IPS-18c (cell line): ENCODE measurements around the gene ETAA1.
A peak's percentile ranks its signal among the peaks of the same experiment; 100 is the strongest.

Experiments used
- H3K4me3 ChIP-seq: 2 replicates; pipeline ENCODE4 v1.7.0; 2013; ENCODE audit warnings: low read depth, mild to moderate bottlenecking, low read length, moderate library complexity; ENCODE audit not compliant: insufficient read depth
- H3K9me3 ChIP-seq: one replicate; pipeline ENCODE4 v1.6.1; 2013; ENCODE audit warnings: mild to moderate bottlenecking, low read length, moderate library complexity; ENCODE audit not compliant: control insufficient read depth, insufficient read depth

Gene ETAA1

DNA sequence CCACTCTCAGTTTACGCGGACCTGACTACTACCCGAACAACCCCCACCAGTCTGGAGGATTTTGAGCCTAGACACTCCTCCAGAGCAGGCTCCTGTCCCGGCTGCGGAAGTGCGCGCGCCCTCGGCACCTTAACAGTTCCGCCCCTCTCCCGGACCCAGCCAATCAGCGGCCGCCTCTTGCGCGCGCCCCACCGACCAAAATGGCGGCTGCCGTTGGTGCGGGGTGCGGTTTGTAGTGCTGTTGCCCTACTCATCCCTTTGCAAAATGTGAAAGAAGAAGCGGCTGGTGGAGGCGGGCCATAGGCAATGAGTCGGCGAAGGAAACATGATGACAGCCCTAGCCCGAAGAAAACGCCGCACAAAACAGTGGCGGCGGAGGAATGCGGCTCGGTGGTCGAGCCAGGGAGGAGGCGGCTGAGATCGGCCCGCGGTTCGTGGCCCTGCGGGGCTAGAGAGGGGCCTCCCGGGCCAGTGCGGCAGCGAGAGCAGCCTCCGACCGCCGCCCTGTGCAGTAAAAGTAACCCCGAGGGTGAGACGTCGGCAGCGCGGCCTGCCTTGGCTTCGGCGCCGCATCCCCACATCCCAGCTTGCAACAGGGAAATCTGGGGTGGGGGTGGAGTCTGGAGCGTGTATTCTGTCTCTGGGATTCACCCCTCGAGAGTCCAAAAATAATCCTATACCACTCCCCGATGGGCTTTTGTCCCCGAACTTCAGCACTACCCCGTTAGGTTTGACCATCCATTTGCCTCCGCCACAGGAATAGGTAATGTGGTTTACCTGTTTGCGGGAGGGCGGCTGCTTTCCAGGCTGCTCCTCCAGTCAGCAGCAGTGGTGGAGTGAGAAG, at the start of gene ETAA1:
Gene ETAA1 (plus strand): TSS at position 191 of the 844 bp plus-strand sequence. CDS start 116 bp downstream, at position 307.
- H3K4me3 ChIP-seq, result peak within 1 kb of the TSS; percentile 85
- no peaks in the 10 kb centered on the region for H3K9me3 ChIP-seq

DNA sequence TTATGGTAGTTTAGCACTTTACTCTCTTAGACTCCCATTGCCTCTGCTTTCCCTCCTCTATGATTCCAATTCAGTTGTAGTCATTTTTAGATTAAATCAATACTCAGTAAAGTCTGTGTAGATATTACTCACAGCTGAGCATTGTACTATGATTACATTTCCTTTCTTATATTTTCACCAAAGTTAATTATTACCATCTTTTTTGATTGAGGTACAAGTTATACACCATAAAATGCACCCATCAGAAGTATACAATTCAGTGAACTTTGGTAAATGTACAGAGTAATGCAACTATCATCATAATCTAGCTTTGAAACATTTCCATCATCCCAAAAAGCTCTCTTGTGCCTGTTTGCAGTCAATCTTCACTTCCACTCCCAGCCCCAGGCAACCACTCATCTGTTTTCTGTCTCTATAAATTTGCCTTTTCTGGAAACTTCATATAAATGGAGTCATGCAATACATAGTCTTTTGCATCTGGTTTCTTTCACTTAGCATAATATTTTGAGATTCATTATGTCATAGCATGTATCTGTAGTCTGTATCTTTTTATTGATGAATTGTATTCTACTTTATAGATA, 30.2 kb upstream of the ETAA1 start:
- no peak overlapping the region for H3K4me3 ChIP-seq

DNA sequence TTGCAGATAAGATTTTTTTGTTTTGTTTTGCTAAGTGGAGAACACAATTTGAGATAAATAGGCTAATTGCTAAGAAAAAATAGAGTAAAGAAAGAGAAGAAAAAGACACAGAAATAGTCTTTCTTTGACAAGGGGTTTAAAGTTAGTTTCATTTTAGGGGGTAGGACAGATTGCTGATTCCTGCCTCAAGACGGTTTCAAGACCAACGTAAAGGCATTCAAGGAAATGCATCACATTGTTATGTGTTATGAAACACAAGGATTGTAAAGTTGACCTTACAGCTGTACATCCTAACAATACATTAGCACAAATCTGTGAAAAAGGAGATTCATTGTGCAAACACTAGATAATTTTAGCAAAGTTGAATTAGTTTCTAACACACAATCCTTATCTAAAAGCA, 22.7 kb upstream of the ETAA1 start:
- Histone ChIP-seq H3K4me3 (no peak overlapping the region), H3K9me3 (no peaks in the 10 kb centered on the region)

More for the DNA sequence above, 30.2 kb upstream of the ETAA1 start:
- no peaks in the 10 kb centered on the region for H3K9me3 ChIP-seq

DNA sequence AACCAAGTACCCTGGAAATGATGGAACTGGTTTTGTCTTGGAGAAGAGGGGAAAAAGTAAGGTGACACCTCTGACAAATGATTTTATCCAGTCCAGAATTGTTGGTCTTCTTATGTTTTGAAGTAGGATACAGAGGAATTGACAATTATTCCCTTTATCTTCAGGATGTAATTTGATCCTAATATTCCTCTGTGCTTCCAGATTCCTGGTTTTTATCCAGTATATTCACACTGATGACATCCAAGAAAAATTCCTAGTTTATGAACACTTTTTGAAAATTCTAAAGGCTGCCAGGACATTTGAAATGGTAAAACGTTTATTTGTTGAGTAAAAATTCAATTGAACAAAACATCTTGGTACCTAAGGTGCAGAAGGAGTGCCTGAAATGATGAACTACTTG, 22.2 kb upstream of the ETAA1 start:
- Histone ChIP-seq H3K4me3 (no peak overlapping the region), H3K9me3 (no peaks in the 10 kb centered on the region)

DNA sequence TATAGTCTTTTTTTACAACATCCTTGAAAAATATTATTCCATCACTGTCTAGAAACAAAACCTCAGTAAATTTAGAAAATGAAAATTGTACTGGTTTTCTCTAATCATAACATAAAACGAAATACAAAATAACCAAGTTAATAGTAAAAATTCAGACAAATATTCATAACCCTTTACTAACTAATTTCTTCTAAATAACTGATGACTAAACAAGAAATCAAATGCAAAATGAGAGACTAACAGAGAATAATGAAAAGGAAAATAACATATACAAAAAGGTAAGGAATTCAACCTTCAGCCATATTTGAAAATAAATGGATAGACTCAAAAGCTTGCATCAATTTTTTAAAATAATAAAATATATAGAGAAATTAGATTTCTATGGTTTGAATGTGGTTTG, 18.6 kb upstream of the ETAA1 start:
- H3K9me3 ChIP-seq, result no peaks in the 10 kb centered on the region

DNA sequence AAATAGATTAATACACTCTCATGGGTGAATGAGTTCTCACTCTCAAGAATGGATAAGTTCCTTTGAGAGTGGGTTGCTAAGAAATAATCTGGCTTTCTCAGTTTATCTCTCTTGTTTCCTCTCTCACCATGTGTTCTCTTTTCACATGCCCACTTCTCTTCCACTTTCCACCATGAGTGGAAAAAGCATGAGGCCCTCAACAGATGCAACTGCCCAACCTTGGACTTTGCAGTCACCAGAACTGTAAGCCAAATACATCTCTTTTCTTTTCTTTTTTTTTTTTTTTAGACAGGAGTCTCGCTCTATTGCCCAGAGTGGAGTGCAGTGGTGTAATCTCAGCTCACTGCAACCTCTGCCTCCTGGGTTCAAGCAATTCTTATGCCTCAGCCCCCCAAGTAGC, 18.1 kb upstream of the ETAA1 start:
- Histone ChIP-seq H3K9me3 (no peaks in the 10 kb centered on the region), H3K4me3 (no peak overlapping the region)

More for the DNA sequence above, 18.6 kb upstream of the ETAA1 start:
- no peak overlapping the region for H3K4me3 ChIP-seq

DNA sequence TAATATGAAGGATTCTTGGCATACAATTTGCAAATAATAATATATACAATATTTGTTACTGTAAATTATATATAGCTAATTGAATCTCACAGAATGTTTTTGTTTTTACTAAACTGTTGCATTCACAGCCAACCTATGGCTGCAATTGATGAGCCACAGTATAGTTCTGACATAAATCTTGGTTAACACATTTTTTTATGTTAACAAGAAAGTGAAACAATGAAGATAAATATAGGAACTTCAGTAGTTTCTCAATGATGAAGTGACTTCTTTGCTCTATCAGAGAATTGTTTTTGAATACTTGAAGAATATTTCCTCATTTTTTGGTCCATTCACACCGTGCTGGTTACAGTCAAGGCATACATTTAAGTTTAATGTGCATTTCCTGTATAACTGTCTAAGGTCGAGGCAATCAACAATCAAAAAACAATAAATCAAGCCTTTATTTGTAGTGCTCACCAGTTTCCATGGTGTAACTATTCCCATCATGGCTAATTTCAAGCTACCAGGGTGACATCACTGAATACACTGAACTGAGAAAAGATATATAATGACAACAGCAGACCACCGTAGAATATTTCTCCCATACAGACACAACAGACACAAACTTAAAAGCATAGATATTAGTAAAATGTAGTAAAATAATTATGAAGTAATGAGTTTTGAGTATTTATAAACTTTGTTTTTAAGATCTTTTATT, 12.9 kb upstream of the ETAA1 start:
- no peaks in the 10 kb centered on the region for H3K9me3 ChIP-seq
- no peak overlapping the region for H3K4me3 ChIP-seq

DNA sequence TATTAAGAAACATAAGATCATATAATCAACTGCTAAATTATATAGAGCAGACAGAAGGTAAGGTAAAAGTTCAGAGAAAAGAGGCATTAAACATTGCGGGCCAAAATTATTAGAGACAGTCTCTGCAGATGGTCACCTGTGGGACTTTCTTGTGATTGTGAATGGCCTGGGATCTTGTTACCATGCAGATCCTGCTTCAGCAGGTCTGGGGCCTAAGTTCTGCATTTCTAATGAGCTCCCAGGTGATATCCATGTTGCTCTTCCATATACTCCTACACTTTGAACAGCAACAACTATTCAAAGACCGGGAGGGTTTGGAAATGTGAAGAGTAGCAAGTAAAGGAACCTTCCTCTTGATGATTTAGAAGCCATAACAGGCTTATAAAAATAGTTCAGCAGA, 8.5 kb upstream of the ETAA1 start:
- Histone ChIP-seq H3K9me3 (no peaks in the 10 kb centered on the region), H3K4me3 (no peak overlapping the region)

DNA sequence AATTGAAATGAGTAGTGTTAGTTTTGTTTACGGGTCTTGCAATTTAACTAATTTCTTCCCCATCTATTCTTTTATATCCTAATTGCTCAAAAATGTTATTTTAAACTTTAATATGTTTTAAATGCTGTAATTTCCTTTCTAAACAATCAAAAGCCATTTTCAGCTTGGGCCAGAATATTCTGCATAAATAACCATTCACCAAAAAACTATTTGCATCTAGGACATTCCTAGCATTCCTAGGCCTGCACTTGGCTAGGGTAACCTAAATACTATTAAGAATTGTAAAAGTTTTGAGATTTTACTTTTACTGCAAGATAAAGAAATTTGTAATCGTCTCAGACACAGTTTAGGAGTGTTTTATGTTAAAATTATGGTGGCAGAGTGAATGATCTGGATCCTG, 7.8 kb upstream of the ETAA1 start:
- no peak overlapping the region for H3K4me3 ChIP-seq
- H3K9me3 ChIP-seq, result no peaks in the 10 kb centered on the region

DNA sequence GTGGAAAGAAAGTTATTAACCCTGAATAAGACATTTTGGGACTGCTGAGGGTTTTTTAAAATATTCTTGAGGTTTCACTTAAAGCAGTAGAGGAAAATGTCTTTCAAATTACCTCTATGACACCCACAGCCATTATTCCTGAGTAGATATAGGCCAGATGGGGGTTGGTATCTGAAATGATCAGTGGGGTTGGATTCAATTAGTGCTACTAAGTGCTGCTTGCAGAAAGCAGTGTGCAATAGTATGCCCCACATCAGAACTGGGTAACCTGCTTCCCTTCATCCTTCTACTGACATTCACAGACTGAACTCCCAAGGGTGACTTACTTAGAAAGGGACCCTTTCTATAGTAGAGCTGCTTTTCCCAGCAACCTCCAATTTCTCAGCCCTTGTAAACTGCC, 7.3 kb upstream of the ETAA1 start:
- no peaks in the 10 kb centered on the region for H3K9me3 ChIP-seq

DNA sequence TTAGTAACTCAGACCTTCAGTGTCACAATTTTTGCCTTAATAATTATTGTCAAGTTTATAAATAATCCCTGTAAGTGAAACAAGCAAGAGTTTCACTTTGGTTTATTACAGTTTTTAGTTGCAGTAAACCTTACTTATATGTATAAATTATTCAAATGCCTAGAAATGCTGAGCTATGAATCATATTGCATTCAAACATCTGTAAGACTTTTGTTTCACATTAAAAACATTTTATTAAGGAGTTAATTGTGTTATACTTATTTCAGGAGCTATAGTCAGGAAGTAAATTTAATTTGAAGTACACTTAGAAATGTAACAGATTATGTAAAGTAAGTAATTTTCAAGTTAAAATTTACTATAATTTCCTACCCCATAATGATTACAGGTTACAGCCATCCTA, 3.9 kb upstream of the ETAA1 start:
- no peaks in the 10 kb centered on the region for H3K9me3 ChIP-seq
- no peak overlapping the region for H3K4me3 ChIP-seq

More for the DNA sequence above, 7.3 kb upstream of the ETAA1 start:
- no peak overlapping the region for H3K4me3 ChIP-seq

DNA sequence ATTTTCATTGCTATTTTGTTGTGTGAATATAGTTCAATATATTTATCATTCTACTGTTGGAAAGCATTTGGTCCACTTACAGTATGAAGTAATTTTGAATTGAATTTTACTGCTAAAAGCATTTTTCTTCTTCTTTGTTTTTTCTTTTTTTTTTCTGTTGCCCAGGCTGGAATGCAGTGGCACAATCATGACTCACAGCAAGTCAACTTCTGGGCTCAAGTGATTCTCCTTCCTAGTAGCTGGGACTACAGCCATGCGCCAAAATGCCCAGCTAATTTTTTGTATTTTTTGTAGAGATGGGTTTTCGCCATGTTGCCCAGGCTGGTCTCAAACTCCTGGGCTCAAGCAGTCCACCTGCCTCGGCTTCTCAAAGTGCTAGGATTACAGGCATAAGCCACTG, 2.4 kb upstream of the ETAA1 start:
- Histone ChIP-seq H3K9me3 (no peaks in the 10 kb centered on the region), H3K4me3 (no peak overlapping the region)

DNA sequence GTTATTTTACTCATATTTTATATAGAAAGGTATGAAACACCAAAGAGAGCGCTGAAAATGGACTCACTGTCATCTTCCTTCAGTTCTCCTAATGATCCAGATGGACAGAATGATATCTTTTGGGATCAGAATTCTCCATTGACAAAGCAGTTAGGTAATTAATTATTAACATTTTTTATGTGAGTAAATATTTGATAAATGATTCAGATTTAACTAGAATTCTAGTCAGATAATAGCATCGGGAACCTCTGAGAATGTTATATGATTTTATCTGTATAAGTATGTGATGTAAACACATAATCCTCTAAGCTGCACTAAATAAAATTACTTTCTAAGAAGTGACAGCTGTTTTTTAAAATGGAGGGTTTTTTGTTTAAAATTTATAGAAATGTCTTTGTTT, 2.0 kb downstream of the ETAA1 start:
- no peak overlapping the region for H3K4me3 ChIP-seq

DNA sequence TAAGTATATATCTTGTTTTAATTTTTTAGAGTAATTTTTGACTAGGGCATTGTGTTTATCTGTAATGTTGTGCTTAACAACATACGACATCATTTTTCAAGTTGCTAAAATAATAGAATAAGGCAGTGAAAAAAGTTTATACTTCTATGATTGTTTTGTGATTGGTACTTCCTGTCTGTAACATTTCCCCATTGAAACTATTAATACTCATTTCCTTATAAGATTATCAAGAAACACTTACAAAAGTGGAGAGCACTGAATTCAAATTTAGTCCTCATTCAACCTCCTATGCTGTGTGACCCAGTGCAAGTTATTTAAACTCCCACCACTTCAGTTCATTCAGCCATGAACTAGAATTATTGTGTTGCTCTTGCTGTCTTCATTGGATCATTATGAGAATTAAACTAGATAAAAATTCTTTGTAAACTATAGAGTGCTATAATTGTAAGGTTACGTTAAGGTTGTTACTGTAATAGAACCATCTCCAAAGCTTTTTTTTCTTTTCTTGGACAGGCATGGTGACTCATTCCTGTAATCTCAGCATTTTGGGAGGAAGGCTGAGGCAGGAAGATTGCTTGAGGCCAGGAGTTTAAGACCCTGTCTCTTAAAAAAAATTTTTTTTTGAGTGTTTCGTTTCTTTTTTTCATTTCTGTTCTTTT, 2.8 kb downstream of the ETAA1 start:
- Histone ChIP-seq H3K4me3 (no peak overlapping the region), H3K9me3 (no peaks in the 10 kb centered on the region)

More for the DNA sequence above, 2.0 kb downstream of the ETAA1 start:
- H3K9me3 ChIP-seq, result no peaks in the 10 kb centered on the region

DNA sequence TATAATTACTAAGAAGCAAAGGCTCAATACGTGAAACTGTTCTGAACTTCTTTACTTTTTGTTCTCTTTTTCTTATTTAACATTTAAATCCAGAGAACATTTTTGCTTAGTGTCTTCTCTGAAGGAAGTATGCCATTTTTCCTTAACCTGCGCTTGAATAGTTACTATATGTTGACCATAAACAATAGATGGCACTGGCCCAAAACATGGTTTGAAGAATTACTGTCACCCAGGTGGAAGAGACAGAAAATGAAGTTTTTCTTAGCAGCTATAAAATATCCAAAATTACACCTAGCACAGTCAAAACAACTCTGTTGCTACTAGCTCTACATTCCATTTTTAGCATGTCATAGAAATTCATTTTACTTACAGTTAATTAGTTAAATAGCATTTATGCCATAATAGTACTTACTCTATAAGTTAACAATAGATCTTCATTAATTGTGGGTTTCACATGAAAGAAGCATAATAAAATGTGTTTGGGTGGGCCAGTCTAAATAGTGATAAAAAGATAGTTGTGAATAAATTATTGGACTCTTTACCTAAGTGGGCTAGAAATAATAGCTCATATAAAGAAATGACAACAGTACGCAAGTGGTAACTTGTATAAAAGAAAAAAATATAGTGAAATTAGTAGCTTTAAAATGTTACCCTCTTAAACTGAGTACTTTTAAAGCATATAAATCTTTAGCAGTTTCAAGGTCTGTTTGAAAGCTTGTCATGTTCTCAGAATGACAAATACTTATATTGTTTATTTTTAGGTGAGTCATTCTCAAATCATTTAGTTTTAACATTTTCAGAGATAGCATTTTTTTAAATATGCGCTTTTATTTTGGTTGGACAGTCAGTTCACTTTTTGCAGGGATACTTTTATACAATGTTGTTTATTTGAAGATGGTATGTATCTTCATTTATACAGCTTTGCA, 3.7 kb downstream of the ETAA1 start:
- H3K9me3 ChIP-seq, result no peaks in the 10 kb centered on the region

DNA sequence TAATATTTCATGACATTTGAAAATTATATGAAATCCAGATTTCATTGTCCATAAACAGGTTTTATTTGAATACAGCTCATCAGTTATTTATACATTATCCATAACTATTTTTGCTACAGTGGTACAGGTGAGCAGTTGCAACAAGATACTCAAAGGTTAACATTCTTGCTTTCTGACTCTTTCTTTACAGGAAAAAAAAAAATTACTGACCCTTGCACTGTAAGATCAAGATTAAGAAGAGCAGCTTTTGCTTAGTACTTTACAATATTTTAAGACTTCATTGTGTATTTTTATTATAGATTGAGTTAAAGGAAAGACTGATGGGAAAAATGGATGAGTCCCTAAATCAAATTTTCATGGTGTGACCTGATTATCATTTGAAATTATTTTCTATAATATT, 11.2 kb downstream of the ETAA1 start:
- Histone ChIP-seq H3K4me3 (no peak overlapping the region), H3K9me3 (no peaks in the 10 kb centered on the region)

More for the DNA sequence above, 3.7 kb downstream of the ETAA1 start:
- H3K4me3 ChIP-seq, result no peak overlapping the region

DNA sequence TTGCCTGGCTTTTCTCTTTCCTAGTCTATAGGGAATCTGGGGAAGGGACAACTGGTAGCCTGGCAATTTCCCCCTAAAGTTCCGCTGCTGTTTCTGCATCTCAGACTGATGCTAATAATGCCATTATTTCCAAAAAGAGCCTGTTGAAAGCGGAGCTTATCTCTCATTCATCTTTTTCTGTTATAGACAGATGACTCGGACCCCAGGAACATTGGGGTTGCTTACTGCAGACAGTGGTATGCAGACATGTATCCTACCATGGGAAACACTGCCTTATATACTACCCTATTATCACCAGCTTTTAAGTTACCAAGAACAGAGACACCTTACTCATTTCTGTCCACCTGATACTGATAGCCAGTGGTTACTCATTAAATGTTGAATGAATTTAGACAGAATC, 15.3 kb downstream of the ETAA1 start:
- Histone ChIP-seq H3K4me3 (no peak overlapping the region), H3K9me3 (no peaks in the 10 kb centered on the region)
